ENCODE data around the gene AP1AR. TPM values are rescaled to one million over a fixed set of nuclear protein-coding genes. Genes with fewer than 3 reads are reported as not detected.

AP1AR gene
- total and polyA plus RNA-seq, 2 of the 8 experiments (the other 6 are each of a cell fraction or from before 2014, with no cell fraction given) = 5.3 to 27.7 TPM

- no peak overlapping the region for H3K9ac ChIP-seq (replicated peaks in 1 of 4; ENCODE audit: extremely low read depth in 1 of 4, low read depth in 3 of 4, low read length in 3 of 4)
- DNase-seq (ENCODE audit: low read depth in 1 of 2, low spot score in 2 of 2) (no peak), FAIRE-seq (no peak)
- no peaks in the 10 kb centered on the region for H3K23me2 ChIP-seq (ENCODE audit: low read depth, low read length)
- H2BK15ac ChIP-seq (ENCODE audit: low read length) = no peak overlapping the region
- CTCF ChIA-PET (ENCODE audit: partially characterized antibody) = no interaction called here
- H3K14ac ChIP-seq (ENCODE audit: insufficient read length) = no peak overlapping the region
- no peak overlapping the region for H2BK20ac ChIP-seq (ENCODE audit: low read length)
- H2AFZ ChIP-seq (ENCODE audit: low read length) = no peak overlapping the region
- H4K91ac ChIP-seq (replicated peaks; ENCODE audit: insufficient read length, low read length) = no peak overlapping the region
- no peak overlapping the region for H2BK5ac ChIP-seq (ENCODE audit: low read depth, low read length)
- H4K5ac ChIP-seq (ENCODE audit: insufficient read length, low read depth, low read length) = no peak overlapping the region
- H4K8ac ChIP-seq (ENCODE audit: extremely low read depth, insufficient read depth, low read length) = no peak overlapping the region
- WGBS, 2 experiments (ENCODE audit: extremely low coverage in 1 of 2, insufficient coverage in 1 of 2, insufficient read length in 1 of 2, insufficient replicate concordance in 2 of 2, low coverage in 1 of 2, low lambda C conversion rate in 2 of 2, missing lambda C conversion rate in 1 of 2) = 88 to 100% methylated on average over 1 of the region's 1 CpG
- no peak overlapping the region for H3K56ac ChIP-seq (replicated peaks; ENCODE audit: insufficient read length, low read depth, low read length)
- peaks cover 0 to 27% (median 2%) of the 10 kb centered on the region in 4 experiments; a peak in 2 of 8 replicates for H3K36me3 ChIP-seq (ENCODE audit: control insufficient read depth in 2 of 4, insufficient read depth in 4 of 4, low read length in 3 of 4)
- no peak overlapping the region for H2BK12ac ChIP-seq (ENCODE audit: low read depth, low read length)
- H3K4ac ChIP-seq (replicated peaks; ENCODE audit: insufficient read length, low read depth, low read length) = no peak overlapping the region
- H3K27me3 ChIP-seq (replicated peaks in 1 of 4; ENCODE audit: control insufficient read depth in 3 of 4, extremely low read depth in 1 of 4, insufficient read depth in 3 of 4, low read length in 3 of 4) = no peaks in the 10 kb centered on the region
- peaks cover 2 to 9% (median 5%) of the 10 kb centered on the region in 4 experiments; a peak in 5 of 7 replicates for H3K4me1 ChIP-seq (replicated peaks in 1 of 4; ENCODE audit: control insufficient read depth in 3 of 4, insufficient read depth in 4 of 4, low read length in 3 of 4)
- H4K20me1 ChIP-seq (replicated peaks in 1 of 2; ENCODE audit: control insufficient read depth in 1 of 2, insufficient read depth in 2 of 2, low read length in 2 of 2) = no peaks in the 10 kb centered on the region
- H2BK120ac ChIP-seq (replicated peaks; ENCODE audit: low read depth, low read length) = no peak overlapping the region
- no peak overlapping the region for H3K27ac ChIP-seq (ENCODE audit: low read depth, low read length)
- H3K4me2 ChIP-seq (ENCODE audit: insufficient read depth in 1 of 2, low read depth in 2 of 2, low read length in 2 of 2) = no peak overlapping the region; a peak in 1 of 4 replicates
- no peaks in the 10 kb centered on the region for H3K79me1 ChIP-seq (ENCODE audit: low read depth, low read length)
- no peak overlapping the region for H3K4me3 ChIP-seq (ENCODE audit: extremely low read depth in 1 of 4, insufficient read depth in 2 of 4, low read depth in 3 of 4, low read length in 4 of 4)
- POLR2A ChIA-PET (ENCODE audit: partially characterized antibody) = no interaction called here
- no peak overlapping the region for H3K23ac ChIP-seq (ENCODE audit: insufficient read length)
- H3K18ac ChIP-seq (ENCODE audit: extremely low read depth, low read length) = no peak overlapping the region
- no peak overlapping the region for H2AK5ac ChIP-seq (ENCODE audit: low read depth, low read length)
- no peaks in the 10 kb centered on the region for H3K79me2 ChIP-seq (ENCODE audit: control insufficient read depth in 1 of 2, insufficient read depth in 2 of 2, low read length in 2 of 2)
- H3K9me3 ChIP-seq (ENCODE audit: insufficient read depth in 2 of 2, low read depth in 1 of 2, low read length in 1 of 2) = no peaks in the 10 kb centered on the region
- TF ChIP-seq BRCA1 (IDR thresholded peaks at IDR 0.05; ENCODE audit: low read depth, low read length) (no peak), CTBP2 (IDR thresholded peaks at IDR 0.05; ENCODE audit: borderline replicate concordance, insufficient read depth, insufficient read length, low read length) (no peak), ATF2 (IDR thresholded peaks at IDR 0.05; ENCODE audit: low read length) (no peak), RNF2 (IDR thresholded peaks at IDR 0.05; ENCODE audit: borderline replicate concordance, low read depth, low read length, missing control alignments, poor library complexity, severe bottlenecking) (no peak), SIN3A (conservative IDR thresholded peaks at IDR 0.05 in 1 of 2, IDR thresholded peaks at IDR 0.05 in 1 of 2; ENCODE audit: low read depth in 1 of 2, low read length in 2 of 2) (no peak), SAP30 (IDR thresholded peaks at IDR 0.05; ENCODE audit: insufficient read depth, insufficient replicate concordance, low read length) (no peak), BCL11A (IDR thresholded peaks at IDR 0.05; ENCODE audit: low read depth in 2 of 2, low read length in 2 of 2) (no peak), CTCF (IDR thresholded peaks at IDR 0.05; ENCODE audit: control extremely low read depth in 1 of 3, insufficient read depth in 1 of 3, low read depth in 1 of 3, low read length in 3 of 3) (no peak)
These were observed 38.5 kb downstream of the AP1AR start for GRCh38 chr4:112270051-112270450.
